Naive thymus-derived CD4-positive, alpha-beta T cell (primary cell): ENCODE data around the gene SFXN5. TPM values are rescaled to one million over a fixed set of nuclear protein-coding genes. Genes with fewer than 3 reads are reported as not detected.

Source experiments
- ATAC-seq: fragments of 150-1000 bp; cut with Tn5 transposase; 2 replicates; pipeline ENCODE4 v1.10.0; 2021; ENCODE audit warnings: mild to moderate bottlenecking, moderate library complexity
- CTCF ChIA-PET: fragments of 350-600 bp; sonication (Branson Sonifier 250); formaldehyde crosslinking; loops from one replicate; lab custom pipeline; 2021; ENCODE audit warnings: antibody characterized with exemption; lab: Charles Lee
- POLR2A ChIA-PET: fragments of 350-600 bp; sonication (Branson Sonifier 250); formaldehyde crosslinking; loops from one replicate; lab custom pipeline; 2021; ENCODE audit warnings: antibody characterized with exemption, inconsistent platforms; lab: Charles Lee
- DNase-seq, 9 donors: peaks; one replicate each; pipeline versions ENCODE4 v3.0.0 to v3.0.0-alpha.2; 2020 to 2022; ENCODE audit warnings: mixed read lengths in 1 of 9
- H3K27ac ChIP-seq: one replicate; pipeline ENCODE4 v1.7.0; 2013; ENCODE audit warnings: mild to moderate bottlenecking, low read depth, low read length, moderate library complexity
- H3K27me3 ChIP-seq, 2 donors: one replicate each; pipeline ENCODE4 v1.7.0; 2013; ENCODE audit warnings: low read length in 2 of 2, mild to moderate bottlenecking in 2 of 2, moderate library complexity in 2 of 2; ENCODE audit not compliant: control insufficient read depth in 2 of 2, insufficient read depth in 2 of 2
- H3K36me3 ChIP-seq, 3 experiments: 1 replicate in 2 of 3; 2 replicates in 1 of 3; pipeline ENCODE4 v1.7.0; 2013; ENCODE audit warnings: low read length in 3 of 3, mild to moderate bottlenecking in 3 of 3, moderate library complexity in 1 of 3; ENCODE audit not compliant: insufficient read depth in 3 of 3, control insufficient read depth in 2 of 3
- H3K4me1 ChIP-seq, 2 donors: one replicate each; pipeline ENCODE4 v1.7.0; 2013; ENCODE audit warnings: low read length in 2 of 2, mild to moderate bottlenecking in 2 of 2, moderate library complexity in 1 of 2; ENCODE audit not compliant: control insufficient read depth in 2 of 2, insufficient read depth in 2 of 2
- H3K4me3 ChIP-seq: 2 replicates; pipeline ENCODE4 v1.7.0; 2013; ENCODE audit warnings: mild to moderate bottlenecking, low read length
- H3K9me3 ChIP-seq, 3 experiments: 1 replicate in 2 of 3; 2 replicates in 1 of 3; pipeline ENCODE4 v1.7.0; 2013; ENCODE audit warnings: low read length in 3 of 3; ENCODE audit not compliant: control insufficient read depth in 2 of 3
- H3K27ac Mint-ChIP-seq, 9 donors: one replicate each; pipeline ENCODE4 v1.8.0; 2020 to 2022; ENCODE audit warnings: mixed read lengths in 9 of 9, mild to moderate bottlenecking in 8 of 9, moderate library complexity in 5 of 9, inconsistent platforms in 2 of 9
- H3K27me3 Mint-ChIP-seq, 5 donors: one replicate each; pipeline ENCODE4 v1.8.0; 2021 to 2022; ENCODE audit warnings: mixed read lengths in 5 of 5, mild to moderate bottlenecking in 1 of 5
- H3K36me3 Mint-ChIP-seq, 5 donors: one replicate each; pipeline ENCODE4 v1.8.0; 2020 to 2022; ENCODE audit warnings: mixed read lengths in 5 of 5, mild to moderate bottlenecking in 3 of 5, inconsistent platforms in 1 of 5
- H3K4me1 Mint-ChIP-seq, 7 donors: one replicate each; pipeline ENCODE4 v1.8.0; 2020 to 2022; ENCODE audit warnings: mixed read lengths in 7 of 7, mild to moderate bottlenecking in 3 of 7, inconsistent platforms in 1 of 7
- H3K4me3 Mint-ChIP-seq, 10 donors: one replicate each; pipeline ENCODE4 v1.8.0; 2020 to 2022; ENCODE audit warnings: mild to moderate bottlenecking in 10 of 10, mixed read lengths in 10 of 10, moderate library complexity in 6 of 10, inconsistent platforms in 2 of 10
- H3K9me3 Mint-ChIP-seq, 11 donors: one replicate each; pipeline ENCODE4 v1.8.0; 2020 to 2022; ENCODE audit warnings: mixed read lengths in 11 of 11, mild to moderate bottlenecking in 4 of 11, inconsistent platforms in 1 of 11, moderate library complexity in 1 of 11
- intact Hi-C, 2 donors: fragments of 100-400 bp; cut with micrococcal nuclease; formaldehyde crosslinking; loops; one replicate each; pipeline ENCODE4 v1.15.1; 2023
- polyA plus RNA-seq, 2 donors: library from polyadenylated mRNA; unstranded; fragments of 300-500 nt; fragmentation: Illumina TruSeq; gene quantifications; one replicate each; pipeline ENCODE4 v1.2.3, GENCODE V29; 2021
- total RNA-seq, 6 experiments: library from RNA in 5 of 6; stranded (reverse) in 5 of 6; gene quantifications; 1 replicate in 5 of 6; 2 replicates in 1 of 6; pipeline ENCODE4 v1.2.3 and lab custom pipeline; 2021 to 2026

The SFXN5 gene
- total and polyA plus RNA-seq, 7 experiments from 2014 or later = 2.2 to 17.4 (median 9.1) TPM

DNA sequence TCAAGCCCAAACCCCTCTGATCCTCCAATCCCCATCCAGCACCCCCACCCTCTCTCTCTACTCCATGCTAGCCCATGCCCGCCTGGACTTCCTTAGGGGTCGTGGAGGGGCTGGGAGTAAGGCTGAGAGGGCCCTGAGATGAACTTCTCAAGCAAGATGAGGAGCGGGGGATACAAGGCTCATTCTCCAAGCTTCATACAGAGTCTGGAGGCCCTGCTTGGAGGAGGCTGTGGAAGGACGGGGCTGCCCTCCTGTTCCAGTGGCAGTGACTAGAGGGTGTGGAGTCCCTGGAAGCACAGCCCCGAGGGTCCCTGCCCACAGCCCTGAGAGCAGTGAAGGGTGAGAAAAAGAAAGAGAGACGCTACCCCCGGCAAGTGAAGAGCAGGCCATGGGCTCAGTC is 108.6 kb downstream of the SFXN5 start:
- no peaks in the 10 kb centered on the region for H3K27me3 Mint-ChIP-seq
- no peak overlapping the region for H3K4me3 Mint-ChIP-seq
- no peaks in the 10 kb centered on the region for H3K36me3 Mint-ChIP-seq
- POLR2A ChIA-PET = no interaction called here
- no peaks in the 10 kb centered on the region for H3K4me1 ChIP-seq
- no peaks in the 10 kb centered on the region for H3K27me3 ChIP-seq
- no peaks in the 10 kb centered on the region for H3K9me3 Mint-ChIP-seq
- H3K27ac Mint-ChIP-seq = no peak overlapping the region
- CTCF ChIA-PET = no interaction called here
- intact Hi-C loops = no loop called here
- no peak for ATAC-seq
- H3K4me3 ChIP-seq = no peak overlapping the region
- no peaks in the 10 kb centered on the region for H3K9me3 ChIP-seq
- H3K27ac ChIP-seq = no peak overlapping the region
- H3K4me1 Mint-ChIP-seq = peaks cover 0 to 15% (median 0%) of the 10 kb centered on the region in 7 donors
- H3K36me3 ChIP-seq = no peaks in the 10 kb centered on the region
- DNase-seq = no peak

DNA sequence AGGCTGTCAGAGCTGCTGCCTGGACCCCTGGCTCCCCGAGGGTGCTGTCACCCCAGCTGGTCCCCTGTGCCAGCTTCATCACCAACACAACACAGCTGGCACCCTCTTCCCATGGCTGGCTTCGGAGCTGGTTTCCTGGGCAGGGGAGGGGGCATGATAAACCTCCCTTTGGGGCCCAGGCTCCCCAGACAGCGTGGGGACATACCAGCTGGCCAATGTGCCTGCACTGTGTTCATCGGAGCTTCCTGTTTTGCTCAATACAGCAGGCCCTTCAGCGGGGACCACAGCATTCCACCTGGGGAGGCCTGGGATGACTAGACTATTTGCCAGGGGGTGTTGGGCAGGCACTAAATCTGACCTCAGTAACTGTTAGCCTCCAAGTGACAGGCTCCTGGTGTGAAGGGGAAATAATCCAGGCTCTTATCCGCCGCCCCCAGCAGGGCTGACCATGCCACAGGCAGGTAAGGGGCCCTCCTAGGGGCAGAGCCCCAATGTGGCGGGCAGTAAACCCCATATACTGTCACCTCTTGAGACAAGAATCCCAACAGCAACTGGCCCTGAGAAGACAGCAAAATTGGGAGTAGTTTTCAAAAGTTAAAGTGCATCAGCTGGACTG is 109.6 kb downstream of the SFXN5 start:
- no peaks in the 10 kb centered on the region for H3K27me3 Mint-ChIP-seq
- H3K27ac ChIP-seq = no peak overlapping the region
- ChIA-PET CTCF (interaction anchor here (1.5 kb wide), 1 partner anchor 12 kb away, joined by 4 read pairs; no protein-coding TSS in a partner anchor), POLR2A (no interaction called here)
- H3K9me3 Mint-ChIP-seq = no peaks in the 10 kb centered on the region
- peaks cover 0 to 17% (median 0%) of the 10 kb centered on the region in 7 donors for H3K4me1 Mint-ChIP-seq
- H3K27me3 ChIP-seq = no peaks in the 10 kb centered on the region
- no peak overlapping the region for H3K27ac Mint-ChIP-seq
- no peak overlapping the region for H3K4me3 ChIP-seq
- H3K36me3 ChIP-seq = no peaks in the 10 kb centered on the region
- no peak overlapping the region for H3K4me3 Mint-ChIP-seq
- ATAC-seq (no peak), DNase-seq (no peak)
- intact Hi-C loops = no loop called here
- H3K9me3 ChIP-seq = no peaks in the 10 kb centered on the region
- no peaks in the 10 kb centered on the region for H3K4me1 ChIP-seq
- H3K36me3 Mint-ChIP-seq = peaks cover 0 to under 1% (median 0%) of the 10 kb centered on the region in 5 donors

DNA sequence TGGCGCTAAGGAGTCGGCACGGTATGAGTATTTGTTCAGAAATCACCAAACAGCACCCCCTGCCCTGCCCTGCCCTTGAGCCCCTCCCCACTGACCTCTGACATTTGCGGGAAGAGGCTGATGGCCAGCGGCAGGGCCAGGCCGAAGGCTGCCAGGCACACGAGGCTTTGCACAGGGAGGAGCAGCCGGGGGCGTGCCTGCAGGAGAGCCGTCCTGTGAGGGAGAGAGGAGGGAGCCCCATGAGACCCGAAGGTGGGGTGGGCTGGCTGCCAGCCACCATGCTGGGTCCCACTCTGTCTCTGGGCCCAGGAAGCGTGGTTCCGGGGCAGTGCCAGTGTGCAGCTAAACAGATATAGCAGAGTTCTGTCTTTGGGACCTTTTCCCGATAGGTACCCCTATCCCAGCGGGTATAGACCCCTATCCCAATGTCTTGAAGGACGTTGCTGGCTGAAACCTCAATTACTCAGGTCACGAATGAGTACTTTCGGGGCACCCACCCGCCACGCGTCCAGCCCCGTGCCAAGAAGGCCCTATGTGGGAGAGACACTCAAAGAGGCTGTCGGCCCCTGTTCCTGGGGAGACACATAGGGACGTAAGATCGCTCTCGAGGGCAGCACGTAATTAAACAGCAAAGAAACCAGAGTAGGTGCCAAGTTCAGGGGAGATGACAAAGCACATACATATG is 110.3 kb downstream of the SFXN5 start:
- peaks cover 0 to 22% (median 0%) of the 10 kb centered on the region in 7 donors for H3K4me1 Mint-ChIP-seq
- H3K9me3 Mint-ChIP-seq = no peaks in the 10 kb centered on the region
- H3K36me3 Mint-ChIP-seq = peaks cover 0 to 5% (median 0%) of the 10 kb centered on the region in 5 donors
- H3K27me3 Mint-ChIP-seq = no peaks in the 10 kb centered on the region
- DNase-seq = no peak
- Histone ChIP-seq H3K27ac (no peak overlapping the region), H3K36me3 (no peaks in the 10 kb centered on the region), H3K27me3 (no peaks in the 10 kb centered on the region), H3K4me3 (no peak overlapping the region), H3K9me3 (no peaks in the 10 kb centered on the region), H3K4me1 (no peaks in the 10 kb centered on the region)
- no peak overlapping the region for H3K27ac Mint-ChIP-seq
- no peak for ATAC-seq
- H3K4me3 Mint-ChIP-seq = no peak overlapping the region
- POLR2A ChIA-PET = no interaction called here
- intact Hi-C loops = no loop called here
- CTCF ChIA-PET = interaction anchor here (1.5 kb wide), 1 partner anchor 13 kb away, joined by 4 read pairs; no protein-coding TSS in a partner anchor

GRCh38 chr2:72959995-72960981 is 111.2 kb downstream of the SFXN5 start:
- H3K4me1 ChIP-seq = no peaks in the 10 kb centered on the region
- no peak for DNase-seq
- no peak overlapping the region for H3K4me3 ChIP-seq
- ATAC-seq = no peak
- H3K27ac Mint-ChIP-seq = no peak overlapping the region
- H3K27me3 ChIP-seq = no peaks in the 10 kb centered on the region
- H3K27ac ChIP-seq = no peak overlapping the region
- intact Hi-C loops = no loop called here
- no peaks in the 10 kb centered on the region for H3K36me3 ChIP-seq
- no peak overlapping the region for H3K4me3 Mint-ChIP-seq
- no peaks in the 10 kb centered on the region for H3K9me3 Mint-ChIP-seq
- peaks cover 0 to 5% (median 0%) of the 10 kb centered on the region in 5 donors for H3K36me3 Mint-ChIP-seq
- POLR2A ChIA-PET = no interaction called here
- CTCF ChIA-PET = no interaction called here
- H3K9me3 ChIP-seq = no peaks in the 10 kb centered on the region
- peaks cover 0 to 25% (median 0%) of the 10 kb centered on the region in 7 donors for H3K4me1 Mint-ChIP-seq
- H3K27me3 Mint-ChIP-seq = no peaks in the 10 kb centered on the region

- peaks cover 0 to 29% (median 2%) of the 10 kb centered on the region in 7 donors for H3K4me1 Mint-ChIP-seq
- CTCF ChIA-PET = no interaction called here
- no peak for DNase-seq
Observed at GRCh38 chr2:72959554-72959953, 112.0 kb downstream of the SFXN5 start.

GRCh38 chr2:72958542-72959385 is 112.7 kb downstream of the SFXN5 start:
- H3K27ac ChIP-seq = no peak overlapping the region
- CTCF ChIA-PET = no interaction called here
- POLR2A ChIA-PET = no interaction called here
- H3K4me1 ChIP-seq = peaks cover 0 to 4% of the 10 kb centered on the region in 2 donors
- no peak overlapping the region for H3K4me3 Mint-ChIP-seq
- H3K36me3 ChIP-seq = no peaks in the 10 kb centered on the region
- H3K4me1 Mint-ChIP-seq = peaks cover 7 to 37% (median 10%) of the 10 kb centered on the region in 7 donors
- no peaks in the 10 kb centered on the region for H3K27me3 Mint-ChIP-seq
- no peaks in the 10 kb centered on the region for H3K9me3 Mint-ChIP-seq
- no peak for ATAC-seq
- peaks cover 0 to 12% (median 0%) of the 10 kb centered on the region in 5 donors for H3K36me3 Mint-ChIP-seq
- H3K4me3 ChIP-seq = no peak overlapping the region
- intact Hi-C loops = no loop called here
- H3K27me3 ChIP-seq = no peaks in the 10 kb centered on the region
- no peak overlapping the region for H3K27ac Mint-ChIP-seq
- H3K9me3 ChIP-seq = no peaks in the 10 kb centered on the region
- no peak for DNase-seq

More at GRCh38 chr2:72959554-72959953, 112.0 kb downstream of the SFXN5 start:
- POLR2A ChIA-PET = no interaction called here
- Mint-ChIP-seq H3K36me3 (peaks cover 0 to 9% (median 0%) of the 10 kb centered on the region in 5 donors), H3K9me3 (no peaks in the 10 kb centered on the region), H3K4me3 (no peak overlapping the region), H3K27ac (no peak overlapping the region), H3K27me3 (no peaks in the 10 kb centered on the region)
- Histone ChIP-seq H3K27ac (no peak overlapping the region), H3K27me3 (no peaks in the 10 kb centered on the region), H3K4me1 (peaks cover 0 to 4% of the 10 kb centered on the region in 2 donors), H3K9me3 (no peaks in the 10 kb centered on the region), H3K4me3 (no peak overlapping the region), H3K36me3 (no peaks in the 10 kb centered on the region)
- no peak for ATAC-seq
- intact Hi-C loops = no loop called here
